ENCODE data around the gene TAS2R30.

The TAS2R30 gene

DNA sequence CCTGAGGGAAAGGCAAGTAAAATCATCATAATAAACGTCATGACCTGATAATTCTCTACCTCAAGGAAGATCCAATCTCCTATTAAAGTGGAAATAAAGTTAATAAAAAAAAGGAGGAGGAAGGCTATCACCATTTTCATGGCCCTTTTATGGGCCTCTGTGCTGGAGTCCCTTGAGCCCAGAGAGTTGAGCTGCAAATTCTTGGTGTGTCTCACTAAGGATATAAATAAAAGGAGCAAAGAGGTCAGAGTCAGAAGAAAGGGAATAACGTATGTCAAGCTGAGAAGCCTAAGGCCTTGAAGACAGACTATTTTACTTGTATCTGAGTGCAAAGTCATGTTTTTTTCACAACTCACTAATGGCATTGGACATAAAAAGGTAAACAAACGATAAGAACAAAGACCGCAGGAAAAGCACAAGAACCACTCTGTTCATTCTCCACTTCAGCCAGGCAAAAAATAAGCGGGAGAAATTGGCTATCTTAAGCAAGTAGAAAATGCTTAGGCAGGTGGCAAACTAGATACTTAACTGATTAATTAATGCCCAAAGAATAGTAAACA lies 24.5 kb upstream of the TAS2R30 start:
- Histone ChIP-seq H3K4me3 (ENCODE audit: low read depth, low read length) (no peak overlapping the region), H3K9me3 (ENCODE audit: severe bottlenecking) (no peaks in the 10 kb centered on the region), H3K27me3 (ENCODE audit: insufficient read depth, low read depth, severe bottlenecking) (no peaks in the 10 kb centered on the region), H3K36me3 (peaks cover 10% of the 10 kb centered on the region), H3K27ac (no peak overlapping the region)
- no peak for DNase-seq
- TF ChIP-seq, protein P1, sequence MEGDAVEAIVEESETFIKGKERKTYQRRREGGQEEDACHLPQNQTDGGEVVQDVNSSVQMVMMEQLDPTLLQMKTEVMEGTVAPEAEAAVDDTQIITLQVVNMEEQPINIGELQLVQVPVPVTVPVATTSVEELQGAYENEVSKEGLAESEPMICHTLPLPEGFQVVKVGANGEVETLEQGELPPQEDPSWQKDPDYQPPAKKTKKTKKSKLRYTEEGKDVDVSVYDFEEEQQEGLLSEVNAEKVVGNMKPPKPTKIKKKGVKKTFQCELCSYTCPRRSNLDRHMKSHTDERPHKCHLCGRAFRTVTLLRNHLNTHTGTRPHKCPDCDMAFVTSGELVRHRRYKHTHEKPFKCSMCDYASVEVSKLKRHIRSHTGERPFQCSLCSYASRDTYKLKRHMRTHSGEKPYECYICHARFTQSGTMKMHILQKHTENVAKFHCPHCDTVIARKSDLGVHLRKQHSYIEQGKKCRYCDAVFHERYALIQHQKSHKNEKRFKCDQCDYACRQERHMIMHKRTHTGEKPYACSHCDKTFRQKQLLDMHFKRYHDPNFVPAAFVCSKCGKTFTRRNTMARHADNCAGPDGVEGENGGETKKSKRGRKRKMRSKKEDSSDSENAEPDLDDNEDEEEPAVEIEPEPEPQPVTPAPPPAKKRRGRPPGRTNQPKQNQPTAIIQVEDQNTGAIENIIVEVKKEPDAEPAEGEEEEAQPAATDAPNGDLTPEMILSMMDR (IDR thresholded peaks at IDR 0.05; ENCODE audit: low read depth, low read length), result no peak

DNA sequence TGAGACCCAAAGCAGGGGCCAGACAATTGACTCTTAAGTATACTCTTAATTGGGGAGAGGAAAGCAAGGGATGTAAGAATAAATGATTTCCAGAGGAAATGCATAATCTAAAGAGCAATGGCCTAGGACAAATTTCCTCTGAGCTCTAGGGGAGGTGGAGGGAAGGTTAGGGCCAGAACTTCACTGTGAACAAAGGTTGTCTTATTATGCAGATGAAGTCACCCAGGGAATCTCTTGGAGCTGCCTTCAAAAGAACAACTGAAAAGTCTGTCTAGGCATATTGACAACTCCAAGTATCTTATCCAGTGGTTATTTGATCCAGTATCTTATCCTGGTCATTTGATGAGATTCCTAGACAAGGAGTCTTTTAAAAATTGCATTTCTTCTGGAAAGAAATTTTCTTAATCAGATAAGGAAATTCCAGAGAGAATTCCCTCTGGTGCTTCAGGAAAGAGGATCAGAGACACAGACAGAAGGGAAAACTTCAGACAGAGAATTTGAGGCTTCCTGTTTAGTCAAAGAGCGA lies 20.0 kb upstream of the TAS2R30 start:
- no peak for DNase-seq
- no peaks in the 10 kb centered on the region; the same call in 1 of the 2 replicates for H3K36me3 ChIP-seq
- TF ChIP-seq, protein P1 (IDR thresholded peaks at IDR 0.05; ENCODE audit: low read depth, low read length), result no peak
- H3K27me3 ChIP-seq (ENCODE audit: insufficient read depth, low read depth, severe bottlenecking), result no peaks in the 10 kb centered on the region
- no peak overlapping the region for H3K27ac ChIP-seq
- no peak overlapping the region for H3K4me3 ChIP-seq (ENCODE audit: low read depth, low read length)
- no peaks in the 10 kb centered on the region for H3K9me3 ChIP-seq (ENCODE audit: severe bottlenecking)

DNA sequence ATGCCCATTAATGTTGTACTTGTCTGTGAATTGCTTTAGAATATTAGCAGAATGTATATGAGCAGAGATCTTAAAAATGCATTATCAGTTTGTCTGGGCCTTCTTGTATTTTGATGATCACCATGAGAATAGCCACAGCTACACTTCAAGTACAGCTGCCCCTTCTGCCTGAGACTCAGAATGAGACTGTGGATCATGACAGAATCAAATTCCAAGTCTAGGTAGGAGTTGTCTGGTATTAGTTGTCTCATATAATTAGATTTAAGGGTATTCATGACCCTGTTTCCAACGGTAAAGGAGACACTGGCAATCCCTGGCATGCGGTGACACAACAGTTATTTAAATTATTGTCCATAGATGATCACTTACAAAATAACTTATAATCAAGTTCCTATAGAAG lies 18.3 kb upstream of the TAS2R30 start:
- H3K27ac ChIP-seq, result no peak overlapping the region
- no peaks in the 10 kb centered on the region for H3K27me3 ChIP-seq (ENCODE audit: insufficient read depth, low read depth, severe bottlenecking)
- TF ChIP-seq, protein P1 (IDR thresholded peaks at IDR 0.05; ENCODE audit: low read depth, low read length), result no peak
- DNase-seq, result no peak
- no peaks in the 10 kb centered on the region for H3K9me3 ChIP-seq (ENCODE audit: severe bottlenecking)
- no peaks in the 10 kb centered on the region; the same call in 1 of the 2 replicates for H3K36me3 ChIP-seq
- H3K4me3 ChIP-seq (ENCODE audit: low read depth, low read length), result no peak overlapping the region

DNA sequence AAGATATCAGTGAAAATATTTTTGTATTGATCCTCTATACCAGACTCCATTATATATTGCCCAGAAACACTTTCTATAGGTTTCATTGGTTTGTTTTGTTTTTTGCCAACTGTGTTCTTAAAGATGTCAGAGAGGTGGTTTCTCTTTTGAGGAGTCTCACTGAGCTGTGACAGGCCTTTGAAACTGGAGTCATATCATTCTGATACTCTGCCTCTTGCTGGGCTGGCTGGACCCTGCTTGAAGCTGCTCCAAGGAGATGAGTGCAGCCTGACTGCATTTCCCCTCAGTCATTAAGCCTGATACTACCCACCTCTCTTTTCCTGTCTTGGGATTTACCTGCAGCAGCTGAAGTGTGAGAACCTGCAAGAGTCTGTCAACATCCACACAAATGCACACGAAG lies 16.4 kb upstream of the TAS2R30 start:
- Histone ChIP-seq H3K9me3 (ENCODE audit: severe bottlenecking) (no peaks in the 10 kb centered on the region), H3K4me3 (ENCODE audit: low read depth, low read length) (no peak overlapping the region), H3K36me3 (no peaks in the 10 kb centered on the region; the same call in 1 of the 2 replicates), H3K27me3 (ENCODE audit: insufficient read depth, low read depth, severe bottlenecking) (no peaks in the 10 kb centered on the region), H3K27ac (no peak overlapping the region)
- TF ChIP-seq, protein P1 (IDR thresholded peaks at IDR 0.05; ENCODE audit: low read depth, low read length), result no peak
- no peak for DNase-seq

DNA sequence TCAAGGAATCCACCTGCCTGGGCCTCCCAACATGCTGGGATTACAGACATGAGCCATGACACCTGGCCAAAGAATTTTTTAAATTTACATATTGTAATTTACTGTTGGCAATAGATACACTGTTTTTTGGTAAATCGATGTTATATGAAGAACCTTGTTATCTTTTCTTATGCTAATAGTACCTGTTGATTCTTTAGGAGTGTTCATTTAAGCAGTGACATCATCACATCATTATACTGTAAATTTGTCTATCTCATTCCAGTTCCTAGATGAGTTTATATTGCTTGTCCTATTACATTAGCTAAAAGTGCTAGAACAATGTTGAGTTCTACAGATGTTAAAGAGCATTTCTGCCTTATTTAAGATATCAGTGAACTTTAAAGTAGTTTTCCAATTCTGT lies 13.0 kb upstream of the TAS2R30 start:
- no peak for DNase-seq
- no peak overlapping the region for H3K27ac ChIP-seq
- TF ChIP-seq, protein P1 (IDR thresholded peaks at IDR 0.05; ENCODE audit: low read depth, low read length), result no peak

DNA sequence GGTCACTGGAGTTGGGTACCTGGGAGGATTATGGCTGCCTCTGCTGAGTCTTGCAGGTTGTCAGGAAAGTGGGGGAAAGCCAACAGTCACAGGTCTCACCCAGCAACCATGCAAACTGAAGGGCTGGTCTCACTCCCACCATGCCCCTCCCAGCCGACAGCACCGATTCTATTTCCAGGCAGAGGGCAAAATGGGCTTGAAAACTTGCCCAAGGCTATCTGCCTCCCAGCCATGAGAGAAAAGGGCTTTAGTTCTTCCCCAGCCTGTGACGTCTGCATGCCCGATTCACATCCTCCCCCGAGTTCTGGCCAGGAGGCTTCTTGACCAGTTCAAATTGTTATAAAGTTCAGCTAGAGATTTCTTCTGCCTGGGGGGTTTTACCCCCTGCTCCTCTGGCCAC lies 9.9 kb upstream of the TAS2R30 start:
- Histone ChIP-seq H3K9me3 (ENCODE audit: severe bottlenecking) (no peaks in the 10 kb centered on the region), H3K36me3 (peaks cover 3% of the 10 kb centered on the region; the same call in 1 of the 2 replicates), H3K27ac (no peak overlapping the region), H3K27me3 (ENCODE audit: insufficient read depth, low read depth, severe bottlenecking) (no peaks in the 10 kb centered on the region), H3K4me3 (ENCODE audit: low read depth, low read length) (no peak overlapping the region)
- no peak for DNase-seq
- TF ChIP-seq, protein P1 (IDR thresholded peaks at IDR 0.05; ENCODE audit: low read depth, low read length), result no peak

More for the DNA sequence above, 13.0 kb upstream of the TAS2R30 start:
- H3K4me3 ChIP-seq (ENCODE audit: low read depth, low read length), result no peak overlapping the region
- H3K9me3 ChIP-seq (ENCODE audit: severe bottlenecking), result no peaks in the 10 kb centered on the region
- no peaks in the 10 kb centered on the region; the same call in 1 of the 2 replicates for H3K36me3 ChIP-seq
- H3K27me3 ChIP-seq (ENCODE audit: insufficient read depth, low read depth, severe bottlenecking), result no peaks in the 10 kb centered on the region
